NCI-H1092 (cell line): ENCODE measurements around the gene PDE8A.
"Not testable (repeated sequence)": the region's sequence is repeated elsewhere in the genome, so short reads cannot be mapped to it uniquely, and the experiment has no call there.

ENCODE experiments used
- DNase-seq: peaks from one replicate; lab custom pipeline; 2025; lab: John Stamatoyannopoulos, UW

Gene PDE8A

DNA sequence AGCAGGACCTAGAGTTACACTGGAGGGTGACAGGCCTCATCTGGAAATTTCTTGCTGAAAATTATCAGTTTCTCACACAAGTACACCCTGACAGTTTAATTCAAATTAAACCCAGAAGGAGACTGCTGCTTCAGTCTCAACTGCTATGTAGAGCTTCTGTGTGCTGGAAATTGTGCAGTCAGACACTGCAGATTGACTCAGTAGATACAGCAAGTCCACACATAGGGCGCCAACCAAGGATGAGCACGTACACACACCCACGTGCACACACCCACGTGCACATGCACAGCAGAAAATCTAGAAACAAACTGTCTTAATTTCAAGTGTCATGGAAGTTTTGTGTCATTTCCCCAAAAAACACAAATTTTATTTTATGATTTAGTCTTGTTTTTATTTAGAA lies 192.9 kb downstream of the PDE8A start:
- no peak for DNase-seq

DNA sequence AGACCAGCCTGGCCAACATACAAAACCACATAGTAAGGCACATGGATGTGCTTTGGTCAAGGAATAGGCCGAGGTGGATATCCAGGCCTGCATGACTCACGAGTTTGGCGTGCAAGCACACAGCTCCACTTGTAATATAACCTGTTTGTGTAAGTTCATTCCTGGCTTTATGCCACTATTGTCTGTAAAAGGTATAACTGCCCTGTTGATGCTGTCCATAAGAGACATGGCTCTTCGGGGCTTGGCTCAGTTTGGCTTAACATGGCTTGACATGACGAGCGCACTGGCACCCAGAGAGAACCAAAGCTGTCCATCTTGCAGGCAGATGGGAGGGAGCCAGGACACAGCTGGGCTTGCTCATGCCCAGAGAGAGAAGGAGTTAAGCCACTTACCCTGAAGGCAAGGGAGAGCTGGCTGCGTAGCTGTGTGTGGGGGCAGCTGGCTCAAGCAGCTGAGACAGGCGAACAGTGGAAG lies 195.4 kb downstream of the PDE8A start:
- DNase-seq, result not testable (repeated sequence)

DNA sequence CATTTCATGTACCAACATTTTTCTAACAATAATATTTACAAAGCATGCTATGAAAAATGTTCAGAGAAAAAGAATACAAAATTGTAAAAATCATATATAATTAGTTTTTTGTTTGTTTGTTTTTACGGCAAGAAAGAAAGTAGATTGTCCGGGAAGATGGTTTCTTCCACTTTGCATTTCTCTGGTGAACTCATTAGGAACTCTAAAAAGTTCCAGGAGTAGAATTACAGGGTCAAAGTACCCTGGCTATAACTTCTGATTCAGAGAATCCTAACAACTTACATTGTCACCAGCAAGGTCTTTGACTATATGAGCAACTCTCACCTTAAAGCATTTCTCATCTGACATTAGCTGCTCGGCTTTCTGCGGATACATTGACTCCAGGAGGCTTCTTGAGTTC lies 196.7 kb downstream of the PDE8A start:
- no peak for DNase-seq

DNA sequence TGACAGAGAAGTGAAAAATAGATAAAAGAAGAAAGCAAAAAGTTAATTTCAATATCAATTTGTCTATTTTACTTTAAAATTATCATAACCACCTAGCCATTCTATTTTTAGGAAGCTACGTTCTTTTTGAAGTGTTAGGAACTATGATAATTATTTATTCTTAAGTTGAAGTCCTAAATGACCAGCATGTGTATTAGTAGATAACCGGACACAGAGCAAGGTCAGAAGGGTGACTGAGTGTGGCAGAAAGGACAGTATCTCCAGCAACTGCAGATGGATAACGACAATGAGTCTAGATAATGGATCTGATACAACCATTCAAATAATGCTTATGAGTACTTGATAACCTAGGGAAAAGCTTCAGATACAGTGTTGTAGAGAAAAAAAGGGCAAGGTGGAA lies 198.0 kb downstream of the PDE8A start:
- DNase-seq, result no peak

DNA sequence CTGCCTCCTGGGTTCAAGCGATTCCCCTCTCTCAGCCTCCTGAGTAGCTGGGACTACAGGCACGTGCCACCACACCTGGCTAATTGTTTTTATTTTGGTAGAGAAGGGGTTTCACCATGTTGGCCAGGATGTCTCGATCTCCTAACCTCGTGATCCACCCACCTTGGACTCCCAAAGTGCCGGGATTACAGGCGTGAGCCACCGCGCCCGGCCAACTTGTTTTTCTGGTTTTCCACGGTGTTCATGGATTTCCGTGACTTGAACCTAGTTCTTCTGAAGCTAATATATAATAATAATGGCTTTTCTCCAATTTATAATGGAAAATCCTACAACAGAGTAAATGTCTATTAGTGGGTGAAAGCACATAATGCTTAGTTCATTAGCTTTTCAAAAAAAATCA lies 203.7 kb downstream of the PDE8A start:
- DNase-seq, result not testable (repeated sequence)

DNA sequence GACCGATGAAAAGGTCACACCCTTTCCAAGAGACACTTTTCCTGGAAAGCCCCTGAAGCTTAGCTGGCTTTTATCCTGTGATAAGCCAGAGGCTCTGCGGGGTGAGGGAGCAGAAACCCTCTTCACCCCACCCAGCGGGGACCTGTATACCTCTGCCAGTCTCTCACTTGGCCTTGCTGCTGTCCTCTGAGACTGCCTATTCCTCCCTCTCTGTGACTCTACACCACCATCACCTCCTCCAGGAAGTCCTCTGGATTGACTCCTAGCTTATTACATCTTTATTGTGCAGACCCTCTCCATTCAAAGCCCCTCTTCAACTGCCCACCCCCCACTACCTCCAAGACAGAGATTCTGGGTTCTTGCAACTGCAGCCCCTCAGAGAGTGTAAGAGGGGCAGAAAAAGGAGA lies 206.5 kb downstream of the PDE8A start:
- not testable (repeated sequence) for DNase-seq
